HCT116 (cell line): ENCODE measurements around the gene QPCT.

Source experiments
- EGR1 ChIP-seq: IDR thresholded peaks from 2 replicates; pipeline ENCODE4 v1.6.1; 2012; ENCODE audit warnings: low read depth
- EZH2 ChIP-seq: fragments of 200-600 bp; sonication (generic); IDR thresholded peaks from 2 replicates; pipeline ENCODE4 v1.6.1; 2017; ENCODE audit warnings: antibody characterized with exemption, mixed run types
- FOSL1 ChIP-seq: IDR thresholded peaks from 2 replicates; pipeline ENCODE4 v1.6.1; 2012; ENCODE audit warnings: low read depth
- JUND ChIP-seq: IDR thresholded peaks from 2 replicates; pipeline ENCODE4 v1.6.1; 2012
- POLR2A ChIP-seq: IDR thresholded peaks from 2 replicates; pipeline ENCODE4 v1.7.0; 2011; ENCODE audit warnings: borderline replicate concordance; ENCODE audit not compliant: insufficient read depth, insufficient read length; ENCODE audit errors: extremely low read depth
- RAD21 ChIP-seq: IDR thresholded peaks from 2 replicates; pipeline ENCODE4 v1.6.1; 2012; ENCODE audit warnings: low read depth, mild to moderate bottlenecking
- SP1 ChIP-seq: IDR thresholded peaks from 2 replicates; pipeline ENCODE4 v1.6.1; 2012; ENCODE audit warnings: low read depth
- ZNF274 ChIP-seq: fragments of 200-500 bp; sonication (Bioruptor generic); IDR thresholded peaks from 2 replicates; pipeline ENCODE4 v1.6.1; 2014; ENCODE audit warnings: mild to moderate bottlenecking, low read depth, low read length, inconsistent platforms
- TF ChIP-seq, protein P1 (sequence below), 3 experiments: fragments of 200-600 bp in 1 of 3; sonication (generic) in 1 of 3; IDR thresholded peaks in 2 of 3; conservative IDR thresholded peaks in 1 of 3; 2 replicates each; pipeline ENCODE4 v1.5.1; 2012 to 2017; ENCODE audit warnings: low read depth in 2 of 3, low read length in 2 of 3, antibody characterized with exemption in 1 of 3, borderline replicate concordance in 1 of 3, control low read depth in 1 of 3, mild to moderate bottlenecking in 1 of 3, mixed read lengths in 1 of 3, mixed run types in 1 of 3, moderate library complexity in 1 of 3; ENCODE audit not compliant: insufficient read depth in 1 of 3
- TF ChIP-seq, protein P2 (sequence below): IDR thresholded peaks from 2 replicates; pipeline ENCODE4 v1.6.1; 2012; ENCODE audit warnings: low read depth

DNA sequence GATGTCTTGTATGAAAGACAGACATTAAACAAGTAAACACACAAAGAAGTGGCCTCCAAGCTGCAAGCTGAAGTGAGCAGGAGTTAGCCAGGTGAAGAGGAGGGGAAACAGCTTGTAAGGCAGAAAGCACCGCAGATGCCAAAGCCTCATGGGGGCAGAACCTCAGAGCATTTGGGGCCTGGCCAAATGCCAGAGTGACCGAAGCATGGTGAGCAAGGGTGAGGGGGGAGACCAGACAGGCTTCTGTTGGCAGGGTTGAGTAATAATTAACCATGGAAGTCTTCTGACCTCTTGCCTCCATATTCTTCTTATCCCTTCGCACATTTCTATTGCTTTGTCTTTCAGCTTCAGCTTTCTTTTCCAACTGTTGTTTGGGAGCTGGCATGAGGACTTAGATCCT lies 5.6 kb downstream of the QPCT start:
- no peak for TF ChIP-seq SP1
- no peak for TF ChIP-seq POLR2A
- no peak for TF ChIP-seq FOSL1
- TF ChIP-seq, protein P1, sequence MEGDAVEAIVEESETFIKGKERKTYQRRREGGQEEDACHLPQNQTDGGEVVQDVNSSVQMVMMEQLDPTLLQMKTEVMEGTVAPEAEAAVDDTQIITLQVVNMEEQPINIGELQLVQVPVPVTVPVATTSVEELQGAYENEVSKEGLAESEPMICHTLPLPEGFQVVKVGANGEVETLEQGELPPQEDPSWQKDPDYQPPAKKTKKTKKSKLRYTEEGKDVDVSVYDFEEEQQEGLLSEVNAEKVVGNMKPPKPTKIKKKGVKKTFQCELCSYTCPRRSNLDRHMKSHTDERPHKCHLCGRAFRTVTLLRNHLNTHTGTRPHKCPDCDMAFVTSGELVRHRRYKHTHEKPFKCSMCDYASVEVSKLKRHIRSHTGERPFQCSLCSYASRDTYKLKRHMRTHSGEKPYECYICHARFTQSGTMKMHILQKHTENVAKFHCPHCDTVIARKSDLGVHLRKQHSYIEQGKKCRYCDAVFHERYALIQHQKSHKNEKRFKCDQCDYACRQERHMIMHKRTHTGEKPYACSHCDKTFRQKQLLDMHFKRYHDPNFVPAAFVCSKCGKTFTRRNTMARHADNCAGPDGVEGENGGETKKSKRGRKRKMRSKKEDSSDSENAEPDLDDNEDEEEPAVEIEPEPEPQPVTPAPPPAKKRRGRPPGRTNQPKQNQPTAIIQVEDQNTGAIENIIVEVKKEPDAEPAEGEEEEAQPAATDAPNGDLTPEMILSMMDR (IDR thresholded peaks at IDR 0.05 in 2 of 3, conservative IDR thresholded peaks at IDR 0.05 in 1 of 3; ENCODE audit: borderline replicate concordance in 1 of 3, insufficient read depth in 1 of 3, low read depth in 2 of 3, low read length in 2 of 3), result no peak
- TF ChIP-seq EZH2, result no peak
- no peak for TF ChIP-seq JUND
- TF ChIP-seq RAD21, result no peak
- TF ChIP-seq, protein P2, sequence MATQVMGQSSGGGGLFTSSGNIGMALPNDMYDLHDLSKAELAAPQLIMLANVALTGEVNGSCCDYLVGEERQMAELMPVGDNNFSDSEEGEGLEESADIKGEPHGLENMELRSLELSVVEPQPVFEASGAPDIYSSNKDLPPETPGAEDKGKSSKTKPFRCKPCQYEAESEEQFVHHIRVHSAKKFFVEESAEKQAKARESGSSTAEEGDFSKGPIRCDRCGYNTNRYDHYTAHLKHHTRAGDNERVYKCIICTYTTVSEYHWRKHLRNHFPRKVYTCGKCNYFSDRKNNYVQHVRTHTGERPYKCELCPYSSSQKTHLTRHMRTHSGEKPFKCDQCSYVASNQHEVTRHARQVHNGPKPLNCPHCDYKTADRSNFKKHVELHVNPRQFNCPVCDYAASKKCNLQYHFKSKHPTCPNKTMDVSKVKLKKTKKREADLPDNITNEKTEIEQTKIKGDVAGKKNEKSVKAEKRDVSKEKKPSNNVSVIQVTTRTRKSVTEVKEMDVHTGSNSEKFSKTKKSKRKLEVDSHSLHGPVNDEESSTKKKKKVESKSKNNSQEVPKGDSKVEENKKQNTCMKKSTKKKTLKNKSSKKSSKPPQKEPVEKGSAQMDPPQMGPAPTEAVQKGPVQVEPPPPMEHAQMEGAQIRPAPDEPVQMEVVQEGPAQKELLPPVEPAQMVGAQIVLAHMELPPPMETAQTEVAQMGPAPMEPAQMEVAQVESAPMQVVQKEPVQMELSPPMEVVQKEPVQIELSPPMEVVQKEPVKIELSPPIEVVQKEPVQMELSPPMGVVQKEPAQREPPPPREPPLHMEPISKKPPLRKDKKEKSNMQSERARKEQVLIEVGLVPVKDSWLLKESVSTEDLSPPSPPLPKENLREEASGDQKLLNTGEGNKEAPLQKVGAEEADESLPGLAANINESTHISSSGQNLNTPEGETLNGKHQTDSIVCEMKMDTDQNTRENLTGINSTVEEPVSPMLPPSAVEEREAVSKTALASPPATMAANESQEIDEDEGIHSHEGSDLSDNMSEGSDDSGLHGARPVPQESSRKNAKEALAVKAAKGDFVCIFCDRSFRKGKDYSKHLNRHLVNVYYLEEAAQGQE, result no peak
- no peak for TF ChIP-seq ZNF274
- no peak for TF ChIP-seq EGR1
